Upper lobe of left lung (tissue), 4 donors: Measurements from ENCODE around the gene PTCH2.

Experiments
- EP300 ChIP-seq, 4 donors: sonication (generic); formaldehyde crosslinking; IDR thresholded peaks; one replicate each; pipeline ENCODE4 v1.5.1; 2017; ENCODE audit warnings: antibody characterized with exemption in 4 of 4, control low read depth in 2 of 4
- POLR2A ChIP-seq, 4 donors: fragments of 450-650 bp; IDR thresholded peaks; one replicate each; pipeline ENCODE4 v1.5.1; 2016 to 2017; ENCODE audit warnings: antibody characterized with exemption in 4 of 4, mild to moderate bottlenecking in 2 of 4
- POLR2AphosphoS5 ChIP-seq, 2 donors: sonication (generic); formaldehyde crosslinking; IDR thresholded peaks; one replicate each; pipeline ENCODE4 v1.5.1; 2017; ENCODE audit warnings: antibody characterized with exemption in 2 of 2
- TF ChIP-seq, protein P1 (sequence below), 6 experiments: fragments of 450-650 bp in 4 of 6; fragments of 200-600 bp in 2 of 6; sonication (generic) in 2 of 6; IDR thresholded peaks; one replicate each; pipeline ENCODE4 v1.5.1; 2016 to 2019; ENCODE audit warnings: antibody characterized with exemption in 6 of 6

DNA sequence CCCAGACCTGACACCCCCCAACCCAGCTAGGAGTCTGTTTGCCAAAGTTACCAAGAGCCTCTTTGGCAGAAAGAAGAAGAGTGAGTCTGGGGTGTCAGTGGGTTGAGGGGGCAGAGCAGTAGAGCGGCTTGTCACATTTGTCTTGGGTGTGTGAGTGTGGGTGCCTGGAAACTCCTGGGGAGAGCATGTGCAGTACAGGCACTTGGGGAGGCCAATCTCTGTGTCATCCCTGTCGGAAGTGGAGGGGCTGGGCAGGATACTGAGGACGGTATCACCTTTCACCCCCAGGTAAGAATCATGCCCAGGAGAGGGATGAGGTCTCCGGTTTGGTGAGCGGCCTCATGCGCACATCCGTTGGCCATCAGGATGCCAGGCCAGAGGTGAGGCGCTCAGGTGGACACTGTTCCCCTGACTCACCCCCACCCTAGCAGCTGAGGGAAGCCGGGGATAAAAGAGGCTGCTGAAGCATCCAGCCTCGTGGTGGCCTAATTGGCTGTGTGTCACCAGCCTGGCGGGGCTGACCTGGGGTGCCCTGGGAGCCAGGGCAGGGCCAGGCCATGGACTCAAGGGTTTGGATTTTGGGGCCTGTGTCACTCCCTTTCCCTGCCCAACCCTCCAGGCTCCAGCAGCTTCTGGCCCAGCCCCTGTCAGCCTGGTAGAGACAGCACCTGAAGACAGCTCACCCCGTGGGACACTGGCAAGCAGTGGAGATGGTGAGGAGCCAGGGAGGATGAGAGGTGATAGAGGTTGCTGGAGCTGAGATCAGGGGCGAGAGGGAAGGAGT, 39.5 kb downstream of the PTCH2 start:
- TF ChIP-seq, protein P1, sequence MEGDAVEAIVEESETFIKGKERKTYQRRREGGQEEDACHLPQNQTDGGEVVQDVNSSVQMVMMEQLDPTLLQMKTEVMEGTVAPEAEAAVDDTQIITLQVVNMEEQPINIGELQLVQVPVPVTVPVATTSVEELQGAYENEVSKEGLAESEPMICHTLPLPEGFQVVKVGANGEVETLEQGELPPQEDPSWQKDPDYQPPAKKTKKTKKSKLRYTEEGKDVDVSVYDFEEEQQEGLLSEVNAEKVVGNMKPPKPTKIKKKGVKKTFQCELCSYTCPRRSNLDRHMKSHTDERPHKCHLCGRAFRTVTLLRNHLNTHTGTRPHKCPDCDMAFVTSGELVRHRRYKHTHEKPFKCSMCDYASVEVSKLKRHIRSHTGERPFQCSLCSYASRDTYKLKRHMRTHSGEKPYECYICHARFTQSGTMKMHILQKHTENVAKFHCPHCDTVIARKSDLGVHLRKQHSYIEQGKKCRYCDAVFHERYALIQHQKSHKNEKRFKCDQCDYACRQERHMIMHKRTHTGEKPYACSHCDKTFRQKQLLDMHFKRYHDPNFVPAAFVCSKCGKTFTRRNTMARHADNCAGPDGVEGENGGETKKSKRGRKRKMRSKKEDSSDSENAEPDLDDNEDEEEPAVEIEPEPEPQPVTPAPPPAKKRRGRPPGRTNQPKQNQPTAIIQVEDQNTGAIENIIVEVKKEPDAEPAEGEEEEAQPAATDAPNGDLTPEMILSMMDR (IDR thresholded peaks at IDR 0.05) = no peak
- TF ChIP-seq POLR2A (IDR thresholded peaks at IDR 0.05) (no peak), POLR2AphosphoS5 (IDR thresholded peaks at IDR 0.05) (no peak), EP300 (IDR thresholded peaks at IDR 0.05) (no peak)
